Measurements from ENCODE around the gene ATP11A.

Gene ATP11A

DNA sequence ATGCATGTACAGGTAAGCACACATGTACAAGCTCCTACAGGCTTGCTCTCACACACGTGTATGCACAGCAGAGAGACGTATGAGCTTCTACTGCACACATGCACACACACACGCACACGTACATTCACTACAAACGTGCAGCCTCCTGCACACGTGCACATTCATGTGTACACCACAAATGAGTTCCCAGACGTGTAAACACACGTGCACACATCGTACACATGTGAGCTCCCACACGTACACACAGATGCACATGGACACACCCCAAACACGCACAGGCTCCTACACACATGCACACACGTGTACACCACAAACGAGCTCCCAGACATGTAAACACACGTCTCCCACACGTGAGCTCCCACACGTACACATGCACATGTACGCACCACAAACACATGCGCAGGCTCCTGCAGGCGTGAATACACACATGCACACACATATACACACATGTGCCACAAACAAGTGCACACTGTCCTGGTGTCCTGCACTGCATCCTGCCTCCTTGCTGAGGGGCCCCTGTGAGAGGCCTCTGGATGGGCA is 195.5 kb downstream of the ATP11A start:
- no peaks in the 10 kb centered on the region for H3K4me1 ChIP-seq (ENCODE audit: low read depth, poor library complexity, severe bottlenecking)
- H3K79me2 ChIP-seq (ENCODE audit: insufficient read depth, low read depth): no peaks in the 10 kb centered on the region
- no peak overlapping the region for H3K9ac ChIP-seq
- H3K27me3 ChIP-seq (ENCODE audit: insufficient read depth, low read depth): no peaks in the 10 kb centered on the region
- H3K4me2 ChIP-seq: no peak overlapping the region
- H3K4me3 ChIP-seq (IDR thresholded peaks at IDR 0.05; ENCODE audit: insufficient read depth, low read depth, low read length): no peak overlapping the region
- H4K20me1 ChIP-seq (ENCODE audit: insufficient read depth): no peaks in the 10 kb centered on the region
- H2AFZ ChIP-seq (ENCODE audit: low read depth): no peak overlapping the region
- no peaks in the 10 kb centered on the region for H3K36me3 ChIP-seq (ENCODE audit: insufficient read depth)
- TF ChIP-seq, protein P1, sequence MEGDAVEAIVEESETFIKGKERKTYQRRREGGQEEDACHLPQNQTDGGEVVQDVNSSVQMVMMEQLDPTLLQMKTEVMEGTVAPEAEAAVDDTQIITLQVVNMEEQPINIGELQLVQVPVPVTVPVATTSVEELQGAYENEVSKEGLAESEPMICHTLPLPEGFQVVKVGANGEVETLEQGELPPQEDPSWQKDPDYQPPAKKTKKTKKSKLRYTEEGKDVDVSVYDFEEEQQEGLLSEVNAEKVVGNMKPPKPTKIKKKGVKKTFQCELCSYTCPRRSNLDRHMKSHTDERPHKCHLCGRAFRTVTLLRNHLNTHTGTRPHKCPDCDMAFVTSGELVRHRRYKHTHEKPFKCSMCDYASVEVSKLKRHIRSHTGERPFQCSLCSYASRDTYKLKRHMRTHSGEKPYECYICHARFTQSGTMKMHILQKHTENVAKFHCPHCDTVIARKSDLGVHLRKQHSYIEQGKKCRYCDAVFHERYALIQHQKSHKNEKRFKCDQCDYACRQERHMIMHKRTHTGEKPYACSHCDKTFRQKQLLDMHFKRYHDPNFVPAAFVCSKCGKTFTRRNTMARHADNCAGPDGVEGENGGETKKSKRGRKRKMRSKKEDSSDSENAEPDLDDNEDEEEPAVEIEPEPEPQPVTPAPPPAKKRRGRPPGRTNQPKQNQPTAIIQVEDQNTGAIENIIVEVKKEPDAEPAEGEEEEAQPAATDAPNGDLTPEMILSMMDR (conservative IDR thresholded peaks at IDR 0.05; ENCODE audit: low read depth, low read length): no peak
- H3K27ac ChIP-seq: no peak overlapping the region

DNA sequence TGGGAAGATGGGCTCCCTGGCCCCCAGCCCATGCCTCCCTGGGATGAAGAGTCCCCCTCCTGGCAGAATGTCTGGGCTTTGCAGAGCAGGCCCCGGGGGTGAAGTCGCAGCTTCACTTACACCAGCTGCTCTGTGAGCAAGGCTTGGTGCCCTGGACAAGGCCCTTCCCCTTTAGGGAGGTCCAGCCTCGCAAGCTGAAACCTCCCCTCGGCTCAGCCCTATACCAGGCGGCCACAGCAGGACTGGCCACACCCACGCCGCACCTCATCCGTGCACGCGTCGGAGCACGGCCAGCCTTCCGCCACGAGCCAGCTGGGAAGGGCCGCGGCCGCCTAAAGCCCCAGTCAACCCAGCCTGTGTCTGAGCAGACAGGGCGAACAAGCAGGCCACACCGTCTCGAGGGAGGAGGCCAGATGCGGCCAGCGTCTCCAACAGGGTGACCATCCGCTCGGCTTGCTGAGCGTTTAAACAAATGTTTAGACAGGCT is 196.0 kb downstream of the ATP11A start:
- Histone ChIP-seq H3K36me3 (ENCODE audit: insufficient read depth) (no peaks in the 10 kb centered on the region), H3K4me3 (IDR thresholded peaks at IDR 0.05; ENCODE audit: insufficient read depth, low read depth, low read length) (no peak overlapping the region), H3K4me1 (ENCODE audit: low read depth, poor library complexity, severe bottlenecking) (no peaks in the 10 kb centered on the region), H3K9ac (no peak overlapping the region), H3K27me3 (ENCODE audit: insufficient read depth, low read depth) (no peaks in the 10 kb centered on the region), H2AFZ (ENCODE audit: low read depth) (no peak overlapping the region), H3K4me2 (no peak overlapping the region), H3K27ac (no peak overlapping the region), H3K79me2 (ENCODE audit: insufficient read depth, low read depth) (no peaks in the 10 kb centered on the region), H4K20me1 (ENCODE audit: insufficient read depth) (no peaks in the 10 kb centered on the region)
- TF ChIP-seq, protein P1 (conservative IDR thresholded peaks at IDR 0.05; ENCODE audit: low read depth, low read length): no peak

DNA sequence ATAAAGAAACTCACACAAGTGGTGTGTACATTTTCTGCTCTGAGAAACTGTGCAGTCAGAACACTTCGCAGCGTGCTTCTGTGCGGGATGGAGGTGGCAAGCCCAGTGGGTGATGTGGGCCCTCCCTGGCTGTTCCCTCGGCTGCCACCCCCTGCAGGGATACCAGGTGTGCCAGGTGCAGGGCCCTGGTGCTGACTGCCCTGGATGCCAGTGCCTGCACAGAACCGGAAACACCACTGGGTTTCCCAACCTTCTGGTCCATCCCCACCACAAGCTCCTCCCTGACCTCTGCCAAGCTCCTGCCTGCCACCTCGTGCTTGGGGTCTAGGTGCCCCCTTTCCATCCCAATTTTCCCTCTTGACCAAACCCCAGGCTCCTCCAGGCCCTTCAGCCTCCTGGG is 197.3 kb downstream of the ATP11A start:
- Histone ChIP-seq H4K20me1 (ENCODE audit: insufficient read depth) (no peaks in the 10 kb centered on the region), H2AFZ (ENCODE audit: low read depth) (no peak overlapping the region), H3K36me3 (ENCODE audit: insufficient read depth) (no peaks in the 10 kb centered on the region), H3K79me2 (ENCODE audit: insufficient read depth, low read depth) (no peaks in the 10 kb centered on the region), H3K27me3 (ENCODE audit: insufficient read depth, low read depth) (no peaks in the 10 kb centered on the region), H3K4me1 (ENCODE audit: low read depth, poor library complexity, severe bottlenecking) (no peaks in the 10 kb centered on the region), H3K4me2 (no peak overlapping the region), H3K4me3 (IDR thresholded peaks at IDR 0.05; ENCODE audit: insufficient read depth, low read depth, low read length) (no peak overlapping the region), H3K27ac (no peak overlapping the region), H3K9ac (no peak overlapping the region)
- TF ChIP-seq, protein P1 (conservative IDR thresholded peaks at IDR 0.05; ENCODE audit: low read depth, low read length): no peak

DNA sequence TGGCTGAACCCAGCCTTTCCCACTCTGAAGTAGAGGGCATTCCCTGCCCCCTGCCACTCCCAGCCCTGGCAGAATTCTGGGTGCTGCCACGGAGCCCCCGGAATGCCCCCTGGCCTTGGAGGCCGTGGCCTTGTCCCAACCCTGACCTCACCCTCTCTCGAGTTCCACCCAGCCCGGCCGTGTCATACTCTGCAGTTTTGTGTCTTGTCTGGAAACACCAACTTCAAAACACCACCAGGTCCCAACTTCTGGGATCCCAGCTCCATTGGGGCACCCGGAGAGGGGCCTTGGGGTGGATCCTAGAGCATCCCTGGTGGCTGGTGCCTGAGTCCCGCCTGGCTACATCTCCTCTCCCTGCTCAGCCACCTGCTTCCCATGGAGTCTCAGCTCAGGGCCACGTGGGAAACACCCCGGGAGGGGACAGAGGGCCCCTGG is 197.7 kb downstream of the ATP11A start:
- Histone ChIP-seq H4K20me1 (ENCODE audit: insufficient read depth) (no peaks in the 10 kb centered on the region), H2AFZ (ENCODE audit: low read depth) (no peak overlapping the region), H3K79me2 (ENCODE audit: insufficient read depth, low read depth) (no peaks in the 10 kb centered on the region), H3K36me3 (ENCODE audit: insufficient read depth) (no peaks in the 10 kb centered on the region), H3K27me3 (ENCODE audit: insufficient read depth, low read depth) (no peaks in the 10 kb centered on the region), H3K4me2 (no peak overlapping the region), H3K4me1 (ENCODE audit: low read depth, poor library complexity, severe bottlenecking) (no peaks in the 10 kb centered on the region), H3K27ac (no peak overlapping the region), H3K9ac (no peak overlapping the region), H3K4me3 (IDR thresholded peaks at IDR 0.05; ENCODE audit: insufficient read depth, low read depth, low read length) (no peak overlapping the region)
- TF ChIP-seq, protein P1 (conservative IDR thresholded peaks at IDR 0.05; ENCODE audit: low read depth, low read length): no peak
